HepG2 (cell line): ENCODE data around the gene RPS23. TPM values are rescaled to one million over a fixed set of nuclear protein-coding genes. Genes with fewer than 3 reads are reported as not detected.

Experiments used
- CREM ChIP-seq, 2 experiments: sonication (generic) in 1 of 2; formaldehyde crosslinking in 1 of 2; IDR thresholded peaks; 2 replicates each; pipeline versions ENCODE4 v1.4.0 to v1.6.1; 2016 to 2020; ENCODE audit warnings: antibody characterized with exemption in 1 of 2, mild to moderate bottlenecking in 1 of 2, missing genetic modification reagents in 1 of 2
- HES4 ChIP-seq: sonication (generic); formaldehyde crosslinking; IDR thresholded peaks from 2 replicates; pipeline ENCODE4 v1.9.0; 2021; ENCODE audit warnings: mild to moderate bottlenecking, missing genetic modification reagents, borderline replicate concordance
- JUND ChIP-seq: sonication (generic); formaldehyde crosslinking; IDR thresholded peaks from 2 replicates; pipeline ENCODE4 v1.8.0; 2022; ENCODE audit warnings: mild to moderate bottlenecking, missing genetic modification reagents
- KDM2A ChIP-seq: sonication (generic); formaldehyde crosslinking; IDR thresholded peaks from 2 replicates; pipeline ENCODE4 v1.4.0; 2020; ENCODE audit warnings: low read depth, missing genetic modification reagents, borderline replicate concordance
- NCOA1 ChIP-seq: sonication (generic); formaldehyde crosslinking; IDR thresholded peaks from 2 replicates; pipeline ENCODE4 v1.9.0; 2021; ENCODE audit warnings: missing genetic modification reagents
- NFKB2 ChIP-seq: sonication (generic); formaldehyde crosslinking; IDR thresholded peaks from 2 replicates; pipeline ENCODE4 v1.4.0; 2020; ENCODE audit warnings: missing genetic modification reagents, borderline replicate concordance
- PAWR ChIP-seq: sonication (generic); formaldehyde crosslinking; IDR thresholded peaks from 2 replicates; pipeline ENCODE4 v1.4.0; 2020; ENCODE audit warnings: missing genetic modification reagents, mild to moderate bottlenecking, borderline replicate concordance
- PCBP2 ChIP-seq: fragments of 200-400 bp; formaldehyde crosslinking; optimal IDR thresholded peaks from 2 replicates; pipeline ENCODE3; 2018; ENCODE audit warnings: low read length, low read depth; ENCODE audit not compliant: poor library complexity, severe bottlenecking
- REST ChIP-seq, 2 experiments: IDR thresholded peaks; 2 replicates each; pipeline ENCODE4 v1.6.1; 2011 to 2012; ENCODE audit warnings: low read length in 2 of 2, borderline replicate concordance in 1 of 2, low read depth in 1 of 2, mild to moderate bottlenecking in 1 of 2, moderate library complexity in 1 of 2
- SIN3A ChIP-seq: IDR thresholded peaks from 2 replicates; pipeline ENCODE4 v1.6.1; 2011; ENCODE audit warnings: low read depth, mild to moderate bottlenecking, control low read depth, low read length, borderline replicate concordance
- TSC22D2 ChIP-seq: sonication (generic); formaldehyde crosslinking; IDR thresholded peaks from 2 replicates; pipeline ENCODE4 v1.5.1; 2020; ENCODE audit warnings: missing genetic modification reagents, mild to moderate bottlenecking, borderline replicate concordance
- YY1 ChIP-seq: IDR thresholded peaks from 2 replicates; pipeline ENCODE4 v1.6.1; 2011; ENCODE audit warnings: low read length, low read depth, moderate library complexity, mild to moderate bottlenecking; ENCODE audit not compliant: insufficient read depth, insufficient replicate concordance
- ZBTB3 ChIP-seq: sonication (generic); formaldehyde crosslinking; IDR thresholded peaks from 2 replicates; pipeline ENCODE4 v1.4.0; 2020; ENCODE audit warnings: low read depth, mild to moderate bottlenecking, moderate library complexity, missing genetic modification reagents, borderline replicate concordance
- ZBTB38 ChIP-seq: sonication (generic); formaldehyde crosslinking; IDR thresholded peaks from 2 replicates; pipeline ENCODE4 v1.5.1; 2020; ENCODE audit warnings: mild to moderate bottlenecking, missing genetic modification reagents
- ZFP82 ChIP-seq: sonication (generic); formaldehyde crosslinking; IDR thresholded peaks from 2 replicates; pipeline ENCODE4 v1.5.1; 2020; ENCODE audit warnings: mild to moderate bottlenecking, missing genetic modification reagents, borderline replicate concordance
- ZNF326 ChIP-seq: sonication (generic); formaldehyde crosslinking; IDR thresholded peaks from 2 replicates; pipeline ENCODE4 v1.4.0; 2020; ENCODE audit warnings: missing genetic modification reagents, borderline replicate concordance
- ZNF652 ChIP-seq: IDR thresholded peaks from 2 replicates; pipeline ENCODE4 v1.6.1; 2016; ENCODE audit warnings: low read depth, borderline replicate concordance
- polyA plus RNA-seq, 8 experiments: library from polyadenylated mRNA; depleted of rRNA in 3 of 8; stranded (reverse) in 7 of 8; unstranded in 1 of 8; fragments of >200 nt; fragmentation: Illumina TruSeq in 4 of 8; extraction: Trizol in 4 of 8; gene quantifications; 2 replicates each; pipeline versions ENCODE4 v1.2.1 to v1.2.3, GENCODE V29; 2011 to 2016; ENCODE audit warnings: low read depth in 4 of 8, missing spikeins in 1 of 8, mixed read lengths in 1 of 8; ENCODE audit not compliant: insufficient read depth in 1 of 8
- total RNA-seq, 5 experiments: library from RNA; depleted of rRNA; stranded (reverse); fragments of >200 nt; fragmentation: Illumina TruSeq; extraction: Trizol; gene quantifications; 2 replicates each; pipeline ENCODE4 v1.2.3, GENCODE V29; 2016; ENCODE audit warnings: low read depth in 1 of 5
- TF ChIP-seq, protein P1 (sequence below): sonication (generic); formaldehyde crosslinking; IDR thresholded peaks from 2 replicates; pipeline ENCODE4 v1.4.0; 2020; ENCODE audit warnings: missing genetic modification reagents, borderline replicate concordance
- TF ChIP-seq, protein P2 (sequence below): sonication (generic); formaldehyde crosslinking; IDR thresholded peaks from 2 replicates; pipeline ENCODE4 v1.5.0; 2020; ENCODE audit warnings: missing genetic modification reagents, mild to moderate bottlenecking, borderline replicate concordance
- TF ChIP-seq, protein P3 (sequence below): sonication (generic); formaldehyde crosslinking; IDR thresholded peaks from 2 replicates; pipeline ENCODE4 v1.5.0; 2020; ENCODE audit warnings: mild to moderate bottlenecking, missing genetic modification reagents

Gene RPS23
- total and polyA plus RNA-seq, 2 of the 13 experiments (the other 11 are each of a cell fraction or from before 2014, with no cell fraction given): 3,088 to 3,235 TPM

GRCh38 chr5:82278711-82279370, 687 bp upstream of the RPS23 start (continued):
- TF ChIP-seq YY1 (peak; percentile 23), ZBTB38 (0 out of 2 replicates have a peak, but pooled peaks have one; percentile 26), ZNF652 (CRISPR knock-in tag) (peak; percentile 92), JUND (no peak), TSC22D2 (no peak), PCBP2 (no peak), ZNF326 (CRISPR knock-in tag) (no peak), CREM (IDR thresholded peaks at IDR 0.05) (no peak; the same call in none of the 2 replicates), CREM (CRISPR knock-in tag; IDR thresholded peaks at IDR 0.05) (no peak), NFKB2 (CRISPR knock-in tag) (no peak), ZBTB3 (CRISPR knock-in tag) (no peak), ZFP82 (CRISPR knock-in tag) (no peak), SIN3A (0 out of 2 replicates have a peak, but pooled peaks have one; percentile 52), REST (IDR thresholded peaks at IDR 0.05; ENCODE audit: borderline replicate concordance in 1 of 2, low read depth in 1 of 2, low read length in 2 of 2) (peak in 1 of 2 experiments; percentile 32; a peak in 1 of 4 replicates), KDM2A (no peak), NCOA1 (CRISPR knock-in tag) (no peak), PAWR (no peak), HES4 (CRISPR knock-in tag) (no peak)
- TF ChIP-seq, protein P1, sequence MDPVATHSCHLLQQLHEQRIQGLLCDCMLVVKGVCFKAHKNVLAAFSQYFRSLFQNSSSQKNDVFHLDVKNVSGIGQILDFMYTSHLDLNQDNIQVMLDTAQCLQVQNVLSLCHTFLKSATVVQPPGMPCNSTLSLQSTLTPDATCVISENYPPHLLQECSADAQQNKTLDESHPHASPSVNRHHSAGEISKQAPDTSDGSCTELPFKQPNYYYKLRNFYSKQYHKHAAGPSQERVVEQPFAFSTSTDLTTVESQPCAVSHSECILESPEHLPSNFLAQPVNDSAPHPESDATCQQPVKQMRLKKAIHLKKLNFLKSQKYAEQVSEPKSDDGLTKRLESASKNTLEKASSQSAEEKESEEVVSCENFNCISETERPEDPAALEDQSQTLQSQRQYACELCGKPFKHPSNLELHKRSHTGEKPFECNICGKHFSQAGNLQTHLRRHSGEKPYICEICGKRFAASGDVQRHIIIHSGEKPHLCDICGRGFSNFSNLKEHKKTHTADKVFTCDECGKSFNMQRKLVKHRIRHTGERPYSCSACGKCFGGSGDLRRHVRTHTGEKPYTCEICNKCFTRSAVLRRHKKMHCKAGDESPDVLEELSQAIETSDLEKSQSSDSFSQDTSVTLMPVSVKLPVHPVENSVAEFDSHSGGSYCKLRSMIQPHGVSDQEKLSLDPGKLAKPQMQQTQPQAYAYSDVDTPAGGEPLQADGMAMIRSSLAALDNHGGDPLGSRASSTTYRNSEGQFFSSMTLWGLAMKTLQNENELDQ (CRISPR knock-in tag): no peak
- TF ChIP-seq, protein P2, sequence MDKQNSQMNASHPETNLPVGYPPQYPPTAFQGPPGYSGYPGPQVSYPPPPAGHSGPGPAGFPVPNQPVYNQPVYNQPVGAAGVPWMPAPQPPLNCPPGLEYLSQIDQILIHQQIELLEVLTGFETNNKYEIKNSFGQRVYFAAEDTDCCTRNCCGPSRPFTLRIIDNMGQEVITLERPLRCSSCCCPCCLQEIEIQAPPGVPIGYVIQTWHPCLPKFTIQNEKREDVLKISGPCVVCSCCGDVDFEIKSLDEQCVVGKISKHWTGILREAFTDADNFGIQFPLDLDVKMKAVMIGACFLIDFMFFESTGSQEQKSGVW (CRISPR knock-in tag): no peak
- TF ChIP-seq, protein P3, sequence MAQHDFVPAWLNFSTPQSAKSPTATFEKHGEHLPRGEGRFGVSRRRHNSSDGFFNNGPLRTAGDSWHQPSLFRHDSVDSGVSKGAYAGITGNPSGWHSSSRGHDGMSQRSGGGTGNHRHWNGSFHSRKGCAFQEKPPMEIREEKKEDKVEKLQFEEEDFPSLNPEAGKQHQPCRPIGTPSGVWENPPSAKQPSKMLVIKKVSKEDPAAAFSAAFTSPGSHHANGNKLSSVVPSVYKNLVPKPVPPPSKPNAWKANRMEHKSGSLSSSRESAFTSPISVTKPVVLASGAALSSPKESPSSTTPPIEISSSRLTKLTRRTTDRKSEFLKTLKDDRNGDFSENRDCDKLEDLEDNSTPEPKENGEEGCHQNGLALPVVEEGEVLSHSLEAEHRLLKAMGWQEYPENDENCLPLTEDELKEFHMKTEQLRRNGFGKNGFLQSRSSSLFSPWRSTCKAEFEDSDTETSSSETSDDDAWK: no peak
